ENCODE measurements around the gene TASP1.

- TF ChIP-seq CTCF (IDR thresholded peaks at IDR 0.05) (no peak), EP300 (IDR thresholded peaks at IDR 0.05) (no peak)
These were observed 33.2 kb upstream of the TASP1 start for GRCh38 chr20:13671916-13672378.

Measured in esophagus muscularis mucosa (tissue), 3 donors.